ENCODE results near the gene EIPR1. TPM values are rescaled to one million over a fixed set of nuclear protein-coding genes. Genes with fewer than 3 reads are reported as not detected.

The EIPR1 gene
- total RNA-seq, 1 donor from 2014 or later: 27.8 TPM

GRCh38 chr2:3392216-3392615, 14.6 kb upstream of the EIPR1 start:
- H3K79me2 ChIP-seq (ENCODE audit: insufficient read depth, low read length): peaks cover 56% of the 10 kb centered on the region
- H3K36me3 ChIP-seq (ENCODE audit: insufficient read depth, low read length): peaks cover 9% of the 10 kb centered on the region
- H3K27ac ChIP-seq (ENCODE audit: low read depth, low read length): no peak overlapping the region

GRCh38 chr2:3390041-3390440, 12.4 kb upstream of the EIPR1 start:
- no peak overlapping the region for H3K27ac Mint-ChIP-seq (ENCODE audit: unreplicated experiment)
- no peaks in the 10 kb centered on the region for H3K4me1 ChIP-seq (ENCODE audit: insufficient read depth, low read length)
- H3K9ac ChIP-seq (ENCODE audit: low read length): no peak overlapping the region
- no peaks in the 10 kb centered on the region for H3K9me3 ChIP-seq (ENCODE audit: insufficient read depth, low read depth, low read length)
- no peaks in the 10 kb centered on the region for H3K27me3 ChIP-seq (ENCODE audit: insufficient read depth, low read length)
- peaks cover 3% of the 10 kb centered on the region for H3K9me3 Mint-ChIP-seq (ENCODE audit: unreplicated experiment)
- no peak overlapping the region for H3K4me3 Mint-ChIP-seq (ENCODE audit: unreplicated experiment)
- peaks cover 44% of the 10 kb centered on the region for H4K20me1 ChIP-seq (ENCODE audit: insufficient read depth, low read length)
- H3K36me3 Mint-ChIP-seq (ENCODE audit: low read depth, unreplicated experiment): peaks cover 12% of the 10 kb centered on the region
- H3K27ac ChIP-seq (ENCODE audit: low read depth, low read length): no peak overlapping the region
- no peak for DNase-seq (ENCODE audit: low read depth)
- TF ChIP-seq EZH2 (IDR thresholded peaks at IDR 0.05; ENCODE audit: insufficient read depth, low read length): no peak
- TF ChIP-seq CTCF (IDR thresholded peaks at IDR 0.05; ENCODE audit: insufficient read depth, low read depth, low read length): no peak
- no peak overlapping the region for H3K4me3 ChIP-seq (ENCODE audit: insufficient read depth, low read depth, low read length)
- peaks cover 2% of the 10 kb centered on the region for H3K4me1 Mint-ChIP-seq (ENCODE audit: low read depth, unreplicated experiment)
- H3K36me3 ChIP-seq (ENCODE audit: insufficient read depth, low read length): peaks cover 9% of the 10 kb centered on the region
- no peaks in the 10 kb centered on the region for H3K27me3 Mint-ChIP-seq (ENCODE audit: low read depth, unreplicated experiment)
- H3K79me2 ChIP-seq (ENCODE audit: insufficient read depth, low read length): peaks cover 62% of the 10 kb centered on the region
- no peak overlapping the region for H3K4me2 ChIP-seq (ENCODE audit: low read length)
- H2AFZ ChIP-seq (ENCODE audit: low read depth, low read length): no peak overlapping the region
- no peak for FAIRE-seq

More at GRCh38 chr2:3392216-3392615, 14.6 kb upstream of the EIPR1 start:
- Histone ChIP-seq H2AFZ (ENCODE audit: low read depth, low read length) (no peak overlapping the region), H3K9ac (ENCODE audit: low read length) (no peak overlapping the region), H3K4me3 (ENCODE audit: insufficient read depth, low read depth, low read length) (no peak overlapping the region), H3K27me3 (ENCODE audit: insufficient read depth, low read length) (no peaks in the 10 kb centered on the region), H4K20me1 (ENCODE audit: insufficient read depth, low read length) (peaks cover 45% of the 10 kb centered on the region), H3K4me1 (ENCODE audit: insufficient read depth, low read length) (no peaks in the 10 kb centered on the region), H3K9me3 (ENCODE audit: insufficient read depth, low read depth, low read length) (peaks cover 4% of the 10 kb centered on the region), H3K4me2 (ENCODE audit: low read length) (no peak overlapping the region)
- H3K4me3 Mint-ChIP-seq (ENCODE audit: unreplicated experiment): no peak overlapping the region
- H3K27ac Mint-ChIP-seq (ENCODE audit: unreplicated experiment): no peak overlapping the region
- peaks cover 11% of the 10 kb centered on the region for H3K9me3 Mint-ChIP-seq (ENCODE audit: unreplicated experiment)
- no peak for TF ChIP-seq EZH2 (IDR thresholded peaks at IDR 0.05; ENCODE audit: insufficient read depth, low read length)
- no peak for TF ChIP-seq CTCF (IDR thresholded peaks at IDR 0.05; ENCODE audit: insufficient read depth, low read depth, low read length)
- H3K27me3 Mint-ChIP-seq (ENCODE audit: low read depth, unreplicated experiment): no peaks in the 10 kb centered on the region
- no peak for DNase-seq (ENCODE audit: low read depth)
- no peaks in the 10 kb centered on the region for H3K4me1 Mint-ChIP-seq (ENCODE audit: low read depth, unreplicated experiment)
- H3K36me3 Mint-ChIP-seq (ENCODE audit: low read depth, unreplicated experiment): peaks cover 22% of the 10 kb centered on the region
- no peak for FAIRE-seq

DNA sequence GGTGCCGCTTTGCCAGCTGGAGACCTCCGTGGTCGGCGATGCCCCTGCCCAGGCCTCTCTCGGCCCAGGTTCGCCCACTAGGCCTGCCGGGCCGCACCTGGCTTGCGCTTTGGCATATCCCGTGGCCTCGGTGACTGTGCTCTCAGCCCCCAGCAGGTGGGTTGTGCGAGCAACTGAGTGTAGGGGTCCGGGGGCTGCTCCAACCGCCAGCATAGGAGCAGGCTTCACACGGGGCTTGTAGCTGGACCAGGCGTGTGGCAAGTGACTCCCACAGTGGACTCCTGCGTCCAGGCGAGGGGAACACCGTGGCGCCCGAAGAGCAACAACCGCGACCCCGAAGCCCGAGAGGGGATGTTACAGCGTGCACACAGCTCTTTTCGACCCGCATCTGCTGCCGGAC, 11.6 kb upstream of the EIPR1 start:
- H3K4me2 ChIP-seq (ENCODE audit: low read length): no peak overlapping the region
- no peaks in the 10 kb centered on the region for H3K9me3 ChIP-seq (ENCODE audit: insufficient read depth, low read depth, low read length)
- no peak overlapping the region for H3K4me3 Mint-ChIP-seq (ENCODE audit: unreplicated experiment)
- TF ChIP-seq EZH2 (IDR thresholded peaks at IDR 0.05; ENCODE audit: insufficient read depth, low read length) (no peak), CTCF (IDR thresholded peaks at IDR 0.05; ENCODE audit: insufficient read depth, low read depth, low read length) (no peak)
- no peak overlapping the region for H3K9ac ChIP-seq (ENCODE audit: low read length)
- H3K27ac ChIP-seq (ENCODE audit: low read depth, low read length): no peak overlapping the region
- H3K36me3 ChIP-seq (ENCODE audit: insufficient read depth, low read length): peaks cover 12% of the 10 kb centered on the region
- H3K27me3 Mint-ChIP-seq (ENCODE audit: low read depth, unreplicated experiment): no peaks in the 10 kb centered on the region
- FAIRE-seq (no peak), DNase-seq (ENCODE audit: low read depth) (no peak)
- no peaks in the 10 kb centered on the region for H3K4me1 ChIP-seq (ENCODE audit: insufficient read depth, low read length)
- H3K36me3 Mint-ChIP-seq (ENCODE audit: low read depth, unreplicated experiment): peaks cover 7% of the 10 kb centered on the region
- peaks cover 47% of the 10 kb centered on the region for H4K20me1 ChIP-seq (ENCODE audit: insufficient read depth, low read length)
- H3K79me2 ChIP-seq (ENCODE audit: insufficient read depth, low read length): peaks cover 71% of the 10 kb centered on the region
- H2AFZ ChIP-seq (ENCODE audit: low read depth, low read length): no peak overlapping the region
- no peak overlapping the region for H3K4me3 ChIP-seq (ENCODE audit: insufficient read depth, low read depth, low read length)
- H3K9me3 Mint-ChIP-seq (ENCODE audit: unreplicated experiment): no peaks in the 10 kb centered on the region
- H3K27ac Mint-ChIP-seq (ENCODE audit: unreplicated experiment): no peak overlapping the region
- no peaks in the 10 kb centered on the region for H3K27me3 ChIP-seq (ENCODE audit: insufficient read depth, low read length)
- peaks cover 2% of the 10 kb centered on the region for H3K4me1 Mint-ChIP-seq (ENCODE audit: low read depth, unreplicated experiment)
